Measurements from ENCODE around the gene CHI3L1. TPM values are rescaled to one million over a fixed set of nuclear protein-coding genes. Genes with fewer than 3 reads are reported as not detected.

Gene CHI3L1
- total RNA-seq, 2 experiments from 2014 or later = not detected

DNA sequence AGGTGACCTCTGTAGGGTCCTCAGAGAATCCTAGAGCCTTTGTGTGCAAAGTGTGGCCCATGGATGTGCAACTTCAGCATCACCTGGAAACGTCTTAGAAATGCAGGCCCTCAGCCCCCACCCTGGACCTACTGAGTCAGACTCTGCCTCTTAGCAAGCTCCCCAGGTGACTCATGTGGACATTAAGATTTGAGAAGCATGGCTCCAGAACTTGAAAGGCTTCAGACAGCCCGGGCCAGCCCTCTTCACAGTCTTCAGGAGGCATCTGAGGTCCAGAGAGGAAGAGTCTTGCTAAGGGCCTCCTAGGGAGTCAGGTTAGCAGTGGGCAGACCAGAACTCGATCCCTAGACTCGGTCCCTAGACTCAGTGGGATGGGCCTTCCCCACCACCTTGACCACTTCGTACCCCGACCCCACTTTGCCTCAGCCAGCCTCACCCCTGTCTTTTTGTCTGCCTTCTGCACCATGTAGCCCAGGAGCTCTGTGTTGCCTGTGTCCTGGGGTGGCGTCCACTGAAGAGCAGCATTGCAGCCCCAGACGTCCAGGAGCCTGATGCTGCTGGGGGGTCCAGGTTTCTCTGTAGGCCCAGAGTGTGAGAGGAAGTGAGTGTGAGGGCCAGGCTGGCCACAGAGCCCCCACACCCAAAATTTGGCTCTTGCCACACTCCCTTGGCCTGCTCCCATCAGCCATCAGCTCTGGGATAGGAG, 15.7 kb downstream of the CHI3L1 start:
- no peak for DNase-seq (ENCODE audit: low spot score)
- H3K36me3 ChIP-seq (ENCODE audit: insufficient read depth, low read length) = no peaks in the 10 kb centered on the region
- H3K9me3 ChIP-seq (ENCODE audit: low read length) = no peaks in the 10 kb centered on the region
- no peaks in the 10 kb centered on the region for H3K9me2 ChIP-seq (ENCODE audit: insufficient read depth, low read length)
- POLR2A ChIA-PET = no interaction called here
- CTCF ChIA-PET (ENCODE audit: unreplicated experiment) = interaction anchor here (0.6 kb wide), 1 partner anchor 419 kb away, joined by 3 read pairs; no protein-coding TSS in a partner anchor
- H3K27ac ChIP-seq (ENCODE audit: low read depth, low read length, poor library complexity, severe bottlenecking) = no peak overlapping the region
- no peaks in the 10 kb centered on the region for H3K79me2 ChIP-seq (ENCODE audit: insufficient read depth, low read depth, low read length)
- no peaks in the 10 kb centered on the region for H4K20me1 ChIP-seq (ENCODE audit: insufficient read depth, low read length)
- no peak overlapping the region for H3K4me3 ChIP-seq (ENCODE audit: low read depth, low read length, poor library complexity, severe bottlenecking)
- BruUV-seq (replicated peaks) = no TSS peak
- TF ChIP-seq EZH2phosphoT487 (IDR thresholded peaks at IDR 0.05; ENCODE audit: borderline replicate concordance, low read depth, low read length) = no peak
- TF ChIP-seq, protein P1, sequence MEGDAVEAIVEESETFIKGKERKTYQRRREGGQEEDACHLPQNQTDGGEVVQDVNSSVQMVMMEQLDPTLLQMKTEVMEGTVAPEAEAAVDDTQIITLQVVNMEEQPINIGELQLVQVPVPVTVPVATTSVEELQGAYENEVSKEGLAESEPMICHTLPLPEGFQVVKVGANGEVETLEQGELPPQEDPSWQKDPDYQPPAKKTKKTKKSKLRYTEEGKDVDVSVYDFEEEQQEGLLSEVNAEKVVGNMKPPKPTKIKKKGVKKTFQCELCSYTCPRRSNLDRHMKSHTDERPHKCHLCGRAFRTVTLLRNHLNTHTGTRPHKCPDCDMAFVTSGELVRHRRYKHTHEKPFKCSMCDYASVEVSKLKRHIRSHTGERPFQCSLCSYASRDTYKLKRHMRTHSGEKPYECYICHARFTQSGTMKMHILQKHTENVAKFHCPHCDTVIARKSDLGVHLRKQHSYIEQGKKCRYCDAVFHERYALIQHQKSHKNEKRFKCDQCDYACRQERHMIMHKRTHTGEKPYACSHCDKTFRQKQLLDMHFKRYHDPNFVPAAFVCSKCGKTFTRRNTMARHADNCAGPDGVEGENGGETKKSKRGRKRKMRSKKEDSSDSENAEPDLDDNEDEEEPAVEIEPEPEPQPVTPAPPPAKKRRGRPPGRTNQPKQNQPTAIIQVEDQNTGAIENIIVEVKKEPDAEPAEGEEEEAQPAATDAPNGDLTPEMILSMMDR (conservative IDR thresholded peaks at IDR 0.05; ENCODE audit: low read length) = no peak
- H2AFZ ChIP-seq (ENCODE audit: low read length) = no peak overlapping the region
- intact Hi-C loops (cut with micrococcal nuclease; ENCODE audit: unreplicated experiment) = no loop called here
- H3K4me1 ChIP-seq (ENCODE audit: insufficient read depth, low read length, poor library complexity, severe bottlenecking) = no peaks in the 10 kb centered on the region
- no peak overlapping the region for H3K4me2 ChIP-seq (ENCODE audit: low read length)

DNA sequence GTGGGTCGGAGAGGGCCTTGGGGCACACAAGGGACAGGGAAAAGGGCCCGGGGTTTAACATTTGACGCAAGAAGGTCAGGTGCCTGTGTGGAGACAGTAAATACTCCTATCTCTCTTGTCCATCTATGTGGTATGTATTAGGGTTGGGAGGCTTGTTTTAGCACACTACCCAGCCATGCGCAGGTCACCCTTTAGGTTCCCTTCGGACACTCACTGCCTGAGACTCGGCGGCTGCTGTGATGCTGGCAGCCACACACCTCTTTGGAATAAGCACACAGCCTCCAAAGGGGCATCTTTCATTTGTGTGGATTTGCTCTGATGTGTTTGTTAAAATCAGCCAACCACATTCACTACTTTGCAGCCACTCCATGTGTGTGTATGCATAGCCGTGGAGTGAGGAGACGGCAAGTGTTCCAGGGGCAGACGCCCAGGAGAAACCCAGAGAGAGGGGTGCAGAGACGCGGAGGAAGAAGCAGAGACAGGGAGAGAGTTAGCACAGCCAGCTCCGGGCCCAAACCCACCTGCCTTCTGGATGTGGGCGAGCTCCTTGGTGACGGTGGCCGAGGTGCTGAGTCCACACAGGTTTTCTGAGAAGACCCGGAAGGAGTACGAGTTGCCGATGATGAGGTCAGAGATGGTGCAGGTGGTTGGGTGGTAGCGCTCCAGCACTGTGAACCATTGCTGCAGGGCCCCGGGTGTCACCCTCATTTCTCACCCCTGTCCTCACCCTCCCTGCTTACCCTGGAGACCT, 16.6 kb downstream of the CHI3L1 start:
- Histone ChIP-seq H3K4me2 (ENCODE audit: low read length) (no peak overlapping the region), H3K4me1 (ENCODE audit: insufficient read depth, low read length, poor library complexity, severe bottlenecking) (no peaks in the 10 kb centered on the region), H3K9me2 (ENCODE audit: insufficient read depth, low read length) (no peaks in the 10 kb centered on the region), H3K9me3 (ENCODE audit: low read length) (no peaks in the 10 kb centered on the region), H3K79me2 (ENCODE audit: insufficient read depth, low read depth, low read length) (no peaks in the 10 kb centered on the region), H4K20me1 (ENCODE audit: insufficient read depth, low read length) (no peaks in the 10 kb centered on the region), H3K27ac (ENCODE audit: low read depth, low read length, poor library complexity, severe bottlenecking) (no peak overlapping the region), H3K4me3 (ENCODE audit: low read depth, low read length, poor library complexity, severe bottlenecking) (no peak overlapping the region), H3K36me3 (ENCODE audit: insufficient read depth, low read length) (no peaks in the 10 kb centered on the region), H2AFZ (ENCODE audit: low read length) (no peak overlapping the region)
- ChIA-PET POLR2A (no interaction called here), CTCF (ENCODE audit: unreplicated experiment) (no interaction called here)
- TF ChIP-seq, protein P1 (conservative IDR thresholded peaks at IDR 0.05; ENCODE audit: low read length) = no peak
- no peak for TF ChIP-seq EZH2phosphoT487 (IDR thresholded peaks at IDR 0.05; ENCODE audit: borderline replicate concordance, low read depth, low read length)
- no TSS peak for BruUV-seq (replicated peaks)
- DNase-seq (ENCODE audit: low spot score) = no peak
- intact Hi-C loops (cut with micrococcal nuclease; ENCODE audit: unreplicated experiment) = no loop called here

DNA sequence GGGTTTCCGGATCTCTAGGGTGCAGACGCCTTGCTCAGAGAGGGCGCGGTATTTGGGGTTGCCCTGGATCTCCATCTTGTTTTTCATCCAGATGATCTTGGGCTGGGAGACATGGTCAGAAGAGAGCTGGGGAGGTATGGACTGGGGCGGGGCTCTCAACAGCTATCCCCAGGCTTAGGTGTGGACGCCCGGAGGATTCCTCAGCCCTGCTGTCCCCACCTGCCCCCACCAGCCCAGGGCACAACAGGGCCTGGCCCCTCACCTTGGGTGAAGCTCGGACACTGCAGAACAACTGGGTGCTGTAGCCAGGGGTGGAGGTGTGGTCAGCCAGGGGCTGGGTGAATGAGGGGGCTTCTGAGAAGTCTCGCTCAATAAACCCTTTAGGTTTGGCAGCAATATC, 17.5 kb downstream of the CHI3L1 start:
- BruUV-seq (replicated peaks) = no TSS peak
- Histone ChIP-seq H3K36me3 (ENCODE audit: insufficient read depth, low read length) (no peaks in the 10 kb centered on the region), H4K20me1 (ENCODE audit: insufficient read depth, low read length) (no peaks in the 10 kb centered on the region), H3K27ac (ENCODE audit: low read depth, low read length, poor library complexity, severe bottlenecking) (no peak overlapping the region), H3K79me2 (ENCODE audit: insufficient read depth, low read depth, low read length) (no peaks in the 10 kb centered on the region), H3K4me1 (ENCODE audit: insufficient read depth, low read length, poor library complexity, severe bottlenecking) (no peaks in the 10 kb centered on the region), H3K4me2 (ENCODE audit: low read length) (no peak overlapping the region), H3K4me3 (ENCODE audit: low read depth, low read length, poor library complexity, severe bottlenecking) (no peak overlapping the region), H2AFZ (ENCODE audit: low read length) (no peak overlapping the region), H3K9me3 (ENCODE audit: low read length) (no peaks in the 10 kb centered on the region), H3K9me2 (ENCODE audit: insufficient read depth, low read length) (no peaks in the 10 kb centered on the region)
- TF ChIP-seq, protein P1 (conservative IDR thresholded peaks at IDR 0.05; ENCODE audit: low read length) = no peak
- no peak for TF ChIP-seq EZH2phosphoT487 (IDR thresholded peaks at IDR 0.05; ENCODE audit: borderline replicate concordance, low read depth, low read length)
- intact Hi-C loops (cut with micrococcal nuclease; ENCODE audit: unreplicated experiment) = no loop called here
- POLR2A ChIA-PET = no interaction called here
- CTCF ChIA-PET (ENCODE audit: unreplicated experiment) = no interaction called here
- DNase-seq (ENCODE audit: low spot score) = no peak
